OCI-LY1 (cell line): Measurements from ENCODE around the gene NBDY.

Experiments used
- EZH2 ChIP-seq: fragments of 200-600 bp; sonication (generic), shearing (Covaris generic); IDR thresholded peaks from 2 replicates; pipeline ENCODE4 v1.8.0; 2017; ENCODE audit warnings: borderline replicate concordance, mixed run types, mild to moderate bottlenecking, antibody characterized with exemption, low read length, moderate library complexity, mixed read lengths
- TF ChIP-seq, protein P1 (sequence below): fragments of 200-600 bp; sonication (generic), shearing (Covaris generic); IDR thresholded peaks from 2 replicates; pipeline ENCODE4 v1.5.1; 2017; ENCODE audit warnings: mild to moderate bottlenecking, antibody characterized with exemption, low read length, moderate library complexity, mixed read lengths

- TF ChIP-seq, protein P1, sequence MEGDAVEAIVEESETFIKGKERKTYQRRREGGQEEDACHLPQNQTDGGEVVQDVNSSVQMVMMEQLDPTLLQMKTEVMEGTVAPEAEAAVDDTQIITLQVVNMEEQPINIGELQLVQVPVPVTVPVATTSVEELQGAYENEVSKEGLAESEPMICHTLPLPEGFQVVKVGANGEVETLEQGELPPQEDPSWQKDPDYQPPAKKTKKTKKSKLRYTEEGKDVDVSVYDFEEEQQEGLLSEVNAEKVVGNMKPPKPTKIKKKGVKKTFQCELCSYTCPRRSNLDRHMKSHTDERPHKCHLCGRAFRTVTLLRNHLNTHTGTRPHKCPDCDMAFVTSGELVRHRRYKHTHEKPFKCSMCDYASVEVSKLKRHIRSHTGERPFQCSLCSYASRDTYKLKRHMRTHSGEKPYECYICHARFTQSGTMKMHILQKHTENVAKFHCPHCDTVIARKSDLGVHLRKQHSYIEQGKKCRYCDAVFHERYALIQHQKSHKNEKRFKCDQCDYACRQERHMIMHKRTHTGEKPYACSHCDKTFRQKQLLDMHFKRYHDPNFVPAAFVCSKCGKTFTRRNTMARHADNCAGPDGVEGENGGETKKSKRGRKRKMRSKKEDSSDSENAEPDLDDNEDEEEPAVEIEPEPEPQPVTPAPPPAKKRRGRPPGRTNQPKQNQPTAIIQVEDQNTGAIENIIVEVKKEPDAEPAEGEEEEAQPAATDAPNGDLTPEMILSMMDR = no peak
- TF ChIP-seq EZH2 = no peak
Observed at GRCh38 chrX:56785442-56785841, 56.4 kb downstream of the NBDY start.
